Embryonic facial prominence (tissue), 1 donor: ENCODE measurements around the gene RAB31.
"Not testable (repeated sequence)": the region's sequence is repeated elsewhere in the genome, so short reads cannot be mapped to it uniquely, and the experiment has no call there.

Source experiments
- DNase-seq: peaks from one replicate; pipeline ENCODE4 v3.0.0-alpha.2; 2016; ENCODE audit errors: extremely low spot score

RAB31 gene

DNA sequence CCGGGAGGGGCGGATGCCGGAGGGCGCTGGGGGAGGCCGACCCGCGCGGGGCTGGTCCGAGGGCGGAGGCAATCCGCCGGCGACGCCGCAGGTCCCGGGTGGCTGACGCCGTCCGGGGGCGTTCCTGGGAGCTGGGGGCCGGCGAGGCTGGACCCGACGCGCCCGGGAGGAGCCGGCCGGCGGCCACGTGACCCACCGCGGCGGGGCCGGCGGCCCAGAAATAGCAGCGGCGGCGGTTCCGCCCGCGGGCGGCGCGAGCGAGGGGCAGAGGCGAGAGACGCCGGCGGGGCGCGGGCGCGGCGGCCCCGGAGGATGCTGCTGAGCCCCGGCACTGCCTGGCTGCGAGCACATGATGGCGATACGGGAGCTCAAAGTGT, at the start of gene RAB31:
Gene RAB31, plus strand, starts transcription at position 245 of the 377 bp plus-strand sequence. Its CDS starts 105 bp downstream, at position 350.
- DNase-seq = no peak

DNA sequence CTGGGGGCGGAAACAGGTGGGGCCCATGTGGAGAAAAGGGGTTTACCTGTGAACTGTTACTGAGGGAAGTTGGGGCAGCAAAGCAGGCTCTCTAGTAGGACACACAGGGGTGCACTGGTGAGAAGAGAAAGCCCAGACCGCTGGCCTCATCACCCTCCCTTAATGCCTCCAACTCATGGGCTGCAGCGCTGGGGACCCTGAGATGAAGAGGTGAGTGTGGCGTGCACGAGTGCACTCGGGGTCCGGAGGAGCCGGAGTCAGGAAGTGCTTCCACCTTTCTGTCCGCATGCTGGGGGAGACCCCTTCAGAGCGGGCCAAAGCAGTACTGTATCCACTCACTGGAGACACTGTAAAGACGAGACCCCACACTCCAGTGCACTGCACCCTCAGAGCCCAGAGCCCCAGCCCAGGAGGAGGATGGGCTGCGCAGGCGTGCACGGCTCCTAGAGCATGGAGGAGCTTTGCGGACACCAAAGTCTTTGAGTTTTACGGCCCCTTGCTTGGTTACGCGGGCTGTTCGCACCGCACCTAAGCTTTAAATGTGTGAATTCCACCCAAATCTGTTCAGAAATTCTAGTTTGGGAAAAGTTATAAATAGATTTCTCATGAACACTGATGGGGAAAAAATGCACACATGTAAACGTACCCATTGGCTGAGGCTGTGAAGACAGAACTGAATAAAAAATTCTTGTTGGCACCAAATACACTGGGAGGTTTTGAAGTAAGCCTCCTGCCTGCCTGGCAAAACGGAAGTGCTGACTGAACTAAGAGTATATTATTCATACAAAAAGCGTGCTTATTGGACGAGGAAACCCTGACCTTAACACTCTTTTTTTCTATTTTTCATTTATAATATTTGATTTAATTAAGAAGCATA, 48.4 kb upstream of the RAB31 start:
- DNase-seq = no peak

- no peak for DNase-seq
Measured at GRCh38 chr18:9661564-9661963, 46.5 kb upstream of the RAB31 start.

DNA sequence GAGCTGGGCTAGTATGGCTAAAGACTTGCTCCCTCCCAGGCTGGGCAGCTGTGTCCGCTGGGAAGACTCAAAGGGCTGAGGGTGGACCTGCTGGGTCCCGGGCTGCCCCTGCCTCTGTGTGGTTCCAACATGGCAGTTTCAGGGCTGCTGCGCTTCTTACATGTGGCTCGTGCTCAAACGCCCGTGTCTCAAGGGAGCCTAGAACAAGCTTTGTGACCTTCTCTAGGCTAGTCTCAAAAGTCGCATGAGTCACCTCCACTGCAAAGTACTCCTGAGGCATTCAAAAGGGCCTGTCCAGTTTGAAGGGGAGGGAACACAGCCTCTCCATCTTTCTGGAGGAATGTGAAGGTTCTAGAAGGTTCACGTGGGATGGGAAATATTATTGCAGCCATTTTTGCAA, 44.7 kb upstream of the RAB31 start:
- no peak for DNase-seq

GRCh38 chr18:9665314-9665713, 42.8 kb upstream of the RAB31 start:
- no peak for DNase-seq

DNA sequence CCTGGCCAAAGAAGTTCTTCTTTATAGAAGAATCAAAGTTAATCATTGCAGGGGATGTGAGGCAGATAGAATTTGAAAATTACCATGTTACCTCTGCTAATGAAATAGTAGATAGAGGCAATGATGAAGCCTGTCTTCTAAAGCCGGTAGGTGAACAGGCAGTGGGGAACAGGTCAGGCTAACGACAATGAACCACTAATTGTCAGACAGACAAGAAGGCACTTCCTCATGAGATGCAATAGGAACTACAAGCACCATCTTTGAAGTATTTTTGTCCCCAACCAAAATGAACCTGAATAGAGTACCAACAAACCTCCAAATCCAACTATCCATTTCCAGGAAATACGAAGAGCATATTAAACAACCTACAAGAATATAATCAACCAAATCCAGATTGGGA, 41.6 kb upstream of the RAB31 start:
- no peak for DNase-seq

DNA sequence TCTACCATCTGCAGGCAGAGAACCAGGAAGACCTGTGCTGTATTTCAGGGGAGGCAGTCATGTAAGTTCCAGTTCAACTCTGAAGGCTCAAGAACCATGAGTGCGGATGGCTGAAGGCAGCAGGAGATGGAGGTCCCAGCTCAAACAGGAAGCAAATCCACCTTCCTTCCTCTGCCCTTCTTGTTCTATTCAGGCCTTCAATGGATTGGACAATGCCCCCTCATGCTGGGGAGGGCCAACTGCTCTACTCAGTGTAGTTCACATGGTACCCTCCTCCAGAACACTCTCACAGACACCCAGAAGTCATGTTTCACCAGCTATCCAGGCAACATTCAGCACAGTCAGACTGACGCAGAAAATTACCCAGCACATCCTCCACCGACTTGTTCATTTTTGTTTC, 39.1 kb upstream of the RAB31 start:
- no peak for DNase-seq

DNA sequence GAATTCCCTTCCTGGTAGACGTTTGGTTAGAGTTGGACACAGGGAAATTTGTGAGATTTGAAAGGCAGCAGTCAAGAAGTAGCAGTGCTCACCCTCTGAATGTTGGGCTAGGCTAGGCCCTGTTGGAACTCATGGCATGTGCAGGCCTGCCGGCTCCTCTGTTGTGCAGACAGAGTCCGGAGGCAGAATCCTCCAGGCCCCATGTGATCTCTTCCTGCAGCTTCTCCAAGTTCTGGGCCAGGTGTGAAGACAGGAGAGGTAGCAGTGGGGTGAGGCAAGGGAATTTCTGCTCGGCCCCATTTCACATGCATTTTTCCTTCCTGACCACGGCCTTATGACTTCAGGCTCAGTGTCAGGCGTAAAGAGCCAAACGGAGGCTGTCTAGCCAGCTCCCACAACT, 36.9 kb upstream of the RAB31 start:
- no peak for DNase-seq

DNA sequence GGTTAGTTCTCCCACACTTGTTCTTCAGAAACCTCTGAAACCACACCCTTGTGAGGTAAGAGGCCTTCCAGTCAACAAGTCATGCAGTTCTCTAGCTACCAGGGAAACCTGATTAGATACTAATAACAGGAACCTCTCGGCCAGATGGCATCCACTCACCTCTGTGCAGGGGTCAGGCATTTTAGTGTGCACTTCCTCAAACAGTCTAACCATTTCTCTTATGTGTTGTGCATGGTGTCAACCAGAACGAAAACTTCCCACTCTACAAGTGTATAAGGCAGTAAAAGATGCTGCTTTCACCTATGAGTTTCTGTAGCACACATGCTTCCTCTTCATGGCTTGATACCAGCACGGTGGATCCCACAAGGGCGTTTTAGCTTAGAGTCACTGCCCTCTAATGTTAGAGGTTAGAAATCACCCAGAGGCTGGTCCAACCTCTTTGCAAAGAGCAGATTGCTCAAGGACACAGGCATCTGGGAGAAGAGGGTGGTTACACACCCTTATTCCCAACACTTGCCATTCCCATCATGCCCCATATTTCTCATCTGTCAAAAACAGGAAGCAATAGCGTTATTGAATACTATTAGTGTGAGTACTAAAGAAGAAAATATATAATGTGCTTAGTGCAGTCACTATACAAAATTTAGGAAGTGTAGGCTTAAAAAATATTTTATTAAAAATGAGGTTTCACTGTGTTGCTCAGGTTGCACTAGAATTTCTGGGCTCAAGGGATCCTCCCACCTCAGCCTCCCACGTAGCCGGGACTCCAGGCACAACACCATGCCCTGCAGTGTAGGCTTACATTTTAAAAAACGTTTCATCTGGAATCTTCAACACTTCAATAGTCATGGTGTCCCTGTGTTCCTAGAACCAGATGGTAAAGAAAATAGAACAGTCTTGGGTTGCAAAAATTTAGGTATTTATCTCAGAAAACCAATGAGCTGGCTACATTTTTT, 34.5 kb upstream of the RAB31 start:
- DNase-seq = no peak

DNA sequence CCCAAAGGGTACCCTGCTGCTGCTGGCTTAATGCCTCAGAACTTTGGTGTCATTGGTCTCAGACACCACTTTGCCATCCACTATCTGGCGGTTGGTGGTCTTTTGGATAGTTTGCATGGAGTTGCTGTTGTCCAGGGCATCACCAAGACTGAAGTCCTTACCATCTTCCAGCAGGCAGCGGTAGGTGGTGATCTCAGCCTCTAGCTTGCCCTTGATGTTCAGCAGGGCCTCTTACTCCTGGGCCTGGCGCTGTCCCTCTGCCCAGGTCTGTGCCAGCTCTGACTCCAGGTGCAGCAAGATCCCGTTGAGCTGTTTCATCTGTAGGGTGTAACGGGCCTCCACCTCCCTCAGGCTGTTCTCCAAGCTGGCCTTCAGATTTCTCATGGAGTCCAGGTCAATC, 29.9 kb upstream of the RAB31 start:
- DNase-seq = not testable (repeated sequence)

- DNase-seq = no peak
Measured at GRCh38 chr18:9679125-9679524, 29.0 kb upstream of the RAB31 start.

- DNase-seq = no peak
Measured at GRCh38 chr18:9681217-9681616, 26.9 kb upstream of the RAB31 start.

GRCh38 chr18:9682572-9682971, 25.5 kb upstream of the RAB31 start:
- no peak for DNase-seq

- no peak for DNase-seq
Measured at GRCh38 chr18:9683418-9684396, 24.4 kb upstream of the RAB31 start.

- no peak for DNase-seq
Measured at GRCh38 chr18:9684881-9685614, 23.1 kb upstream of the RAB31 start.

DNA sequence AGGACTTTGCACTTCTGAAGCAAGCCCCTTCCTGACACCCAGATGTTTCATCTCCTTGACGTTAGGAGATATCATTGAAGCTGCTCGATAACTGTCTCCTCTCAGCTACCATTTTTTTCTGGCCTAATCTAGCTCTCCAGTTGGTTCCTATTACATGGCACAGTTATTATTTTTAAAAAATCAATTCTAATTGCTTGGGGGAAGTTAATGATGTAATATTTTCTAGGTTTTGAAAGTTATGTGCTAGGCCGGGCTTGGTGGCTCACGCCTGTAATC, 22.5 kb upstream of the RAB31 start:
- DNase-seq = no peak

DNA sequence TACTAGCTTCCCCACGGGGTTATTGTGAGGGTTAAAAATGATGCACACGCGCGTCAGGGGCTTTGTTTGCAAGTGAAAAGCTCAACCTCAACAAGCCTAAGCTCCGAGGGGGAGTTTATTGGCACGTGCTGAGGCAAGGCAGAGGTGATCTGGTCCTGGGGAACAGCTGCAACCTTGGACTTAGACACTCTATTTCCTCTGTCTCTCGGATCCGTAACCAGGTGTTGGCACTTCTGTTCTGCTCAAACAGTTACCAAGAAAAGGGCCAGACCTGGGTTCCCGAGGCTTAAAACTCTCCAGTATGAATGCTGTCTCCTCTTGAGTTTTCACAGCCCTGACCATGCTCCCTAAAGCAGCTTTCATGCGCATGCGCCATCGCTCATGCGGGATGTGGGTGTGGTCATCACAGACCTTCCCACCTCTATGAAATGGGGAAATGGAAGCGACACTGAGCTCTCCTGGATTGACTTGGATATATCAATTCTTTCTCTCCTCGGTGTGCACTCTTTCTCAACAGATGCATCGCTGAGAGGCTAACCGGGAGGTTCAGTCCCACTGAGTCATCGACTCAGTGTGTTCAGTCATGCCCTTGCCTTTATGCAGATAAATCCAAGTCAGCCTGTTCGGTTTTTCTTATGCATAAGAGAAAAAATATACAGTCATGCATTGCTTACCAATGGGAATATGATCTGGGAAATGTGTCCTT, 19.9 kb upstream of the RAB31 start:
- DNase-seq = no peak

DNA sequence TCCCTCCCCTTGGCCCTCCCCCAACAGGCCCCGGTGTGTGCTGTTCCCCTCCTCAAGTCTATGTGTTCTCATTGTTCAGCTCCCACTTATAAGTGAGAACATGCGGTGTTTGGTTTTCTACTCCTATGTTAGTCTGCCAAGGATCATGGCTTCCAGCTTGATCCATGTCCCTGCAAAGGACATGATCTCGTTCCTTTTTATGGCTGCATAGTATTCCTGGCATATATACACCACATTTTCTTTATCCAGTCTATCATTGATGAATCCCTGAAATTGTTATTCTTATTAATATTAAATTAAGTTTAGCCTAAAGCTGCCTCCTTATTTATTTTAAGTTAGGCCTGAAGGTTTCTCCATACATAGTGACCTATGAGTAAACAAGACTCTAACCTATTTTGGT, 18.8 kb upstream of the RAB31 start:
- no peak for DNase-seq

DNA sequence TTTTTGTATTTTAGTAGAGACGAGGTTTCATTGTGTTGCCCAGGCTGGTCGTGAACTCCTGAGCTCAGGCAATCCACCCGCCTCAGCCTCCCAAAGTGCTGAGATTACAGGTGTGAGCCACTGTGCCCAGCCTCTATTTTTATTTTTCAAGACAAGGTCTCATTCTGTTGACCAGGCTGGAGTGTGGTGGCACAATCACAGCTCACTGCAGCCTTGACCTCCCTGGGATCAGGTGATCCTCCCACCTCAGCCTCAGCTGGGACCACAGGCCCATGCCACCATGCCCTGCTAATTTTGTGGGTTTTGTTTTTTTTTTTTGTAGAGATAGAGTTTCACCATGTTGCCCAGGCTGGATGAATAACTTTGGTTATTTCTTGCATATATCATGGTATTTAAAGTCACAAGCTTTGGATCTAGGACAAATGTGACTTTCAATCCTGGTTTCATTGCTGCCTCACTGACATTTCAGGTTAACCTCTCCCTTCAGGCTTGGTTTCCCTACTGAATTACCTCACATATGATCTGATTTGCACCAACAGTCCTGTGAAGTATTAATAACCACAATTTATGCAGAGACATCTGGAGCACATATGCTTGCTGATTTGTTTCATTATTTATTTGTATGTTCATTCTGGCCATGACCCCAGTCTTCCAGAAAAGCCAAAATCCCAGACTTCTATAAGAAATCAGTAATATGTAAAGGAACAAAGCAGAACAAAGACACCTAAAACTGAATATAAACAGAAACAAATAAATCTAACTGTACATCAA, 17.5 kb upstream of the RAB31 start:
- no peak for DNase-seq

GRCh38 chr18:9691235-9691634, 16.9 kb upstream of the RAB31 start:
- no peak for DNase-seq
